Transverse colon (tissue), 4 donors: ENCODE results near the gene NLGN1. TPM values are rescaled to one million over a fixed set of nuclear protein-coding genes. Genes with fewer than 3 reads are reported as not detected.

Experiments
- DNase-seq: peaks from one replicate; pipeline ENCODE4 v3.0.0-alpha.2; 2019
- H3K27ac ChIP-seq, 4 donors: fragments of 200-600 bp; sonication (generic); 2 replicates each; pipeline ENCODE4 v1.5.1; 2016 to 2018; ENCODE audit warnings: inconsistent platforms in 4 of 4
- H3K27me3 ChIP-seq: fragments of 200-600 bp; sonication (generic); 2 replicates; pipeline ENCODE4 v1.5.1; 2017; ENCODE audit warnings: inconsistent platforms
- H3K36me3 ChIP-seq, 4 donors: fragments of 200-600 bp; sonication (generic); 2 replicates each; pipeline ENCODE4 v1.5.1; 2017 to 2019; ENCODE audit warnings: inconsistent platforms in 4 of 4
- H3K4me1 ChIP-seq, 4 donors: fragments of 200-600 bp; sonication (generic); 2 replicates each; pipeline ENCODE4 v1.5.1; 2017 to 2020; ENCODE audit warnings: inconsistent platforms in 4 of 4
- H3K4me3 ChIP-seq, 4 donors: fragments of 200-600 bp; sonication (generic); 1 replicate in 1 of 4; 2 replicates in 3 of 4; pipeline versions ENCODE4 v1.5.1 to v1.6.1; 2017 to 2019; ENCODE audit warnings: inconsistent platforms in 4 of 4
- H3K9me3 ChIP-seq, 2 donors: fragments of 200-600 bp; sonication (generic); 2 replicates each; pipeline ENCODE4 v1.5.1; 2017 to 2019; ENCODE audit warnings: inconsistent platforms in 2 of 2
- CTCF ChIP-seq, 5 experiments: fragments of 200-600 bp in 3 of 5; fragments of 450-650 bp in 2 of 5; sonication (generic) in 3 of 5; IDR thresholded peaks; 1 replicate in 2 of 5; 2 replicates in 3 of 5; pipeline ENCODE4 v1.5.1; 2016 to 2017; ENCODE audit warnings: antibody characterized with exemption in 5 of 5, inconsistent platforms in 3 of 5, mild to moderate bottlenecking in 2 of 5, moderate library complexity in 1 of 5
- EP300 ChIP-seq: sonication (generic); formaldehyde crosslinking; IDR thresholded peaks from one replicate; pipeline ENCODE4 v1.6.1; 2017; ENCODE audit warnings: antibody characterized with exemption, low read depth
- POLR2A ChIP-seq: fragments of 450-650 bp; IDR thresholded peaks from one replicate; pipeline ENCODE4 v1.6.1; 2016; ENCODE audit warnings: antibody characterized with exemption, mild to moderate bottlenecking, moderate library complexity
- POLR2AphosphoS5 ChIP-seq, 3 donors: sonication (generic); formaldehyde crosslinking; IDR thresholded peaks; one replicate each; pipeline ENCODE4 v1.6.1; 2016; ENCODE audit warnings: antibody characterized with exemption in 3 of 3
- WGBS, 2 donors: methylation state at CpG; one replicate each; pipeline ENCODE4 v1.1.5; 2018; ENCODE audit warnings: low coverage in 1 of 2; 5-methylcytosine and 5-hydroxymethylcytosine counted together
- in situ Hi-C, 4 donors: fragments of 200-750 bp; cut with MboI; loops; one replicate each; pipeline versions ENCODE4 v1.15.0 to v1.15.1; 2017; ENCODE audit warnings: low sequenced_read_pairs in 3 of 4, low pct_ligation_motif_present in 1 of 4, low pct_unique_long_range_greater_than_20kb in 1 of 4
- intact Hi-C: fragments of 100-400 bp; cut with DNase I; formaldehyde crosslinking; loops from one replicate; pipeline ENCODE4 v1.15.1; 2023; ENCODE audit warnings: low total_unique reads
- total RNA-seq, 4 donors: library from RNA; depleted of rRNA; stranded (reverse); fragments of >200 nt; gene quantifications; one replicate each; pipeline ENCODE4 v1.1.0, GENCODE V29; 2016

The NLGN1 gene
- total RNA-seq, 4 donors from 2014 or later, result 0.40 to 5.2 (median 1.9) TPM; not detected in 1

DNA sequence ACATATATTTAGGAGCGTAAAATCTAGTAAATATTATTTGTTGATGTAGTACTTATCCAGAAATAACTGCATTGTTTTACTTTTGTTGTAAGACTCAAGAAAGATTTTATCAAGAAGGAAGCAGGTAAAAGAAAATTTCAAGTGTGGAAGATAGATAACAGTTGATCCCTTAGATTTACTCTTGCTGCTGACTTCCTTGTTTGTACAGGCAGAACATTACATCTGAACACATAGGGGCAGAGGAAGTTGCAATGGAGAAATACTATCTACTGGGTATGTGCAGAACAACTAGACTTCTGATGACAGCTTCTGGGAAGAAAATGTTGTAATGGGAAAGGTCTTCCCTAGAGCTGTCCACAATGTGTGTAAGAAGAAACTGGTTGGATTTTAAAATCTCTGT is 350.6 kb downstream of the NLGN1 start:
- no peaks in the 10 kb centered on the region for H3K36me3 ChIP-seq
- in situ Hi-C loops, result no loop called here
- TF ChIP-seq POLR2A (no peak), POLR2AphosphoS5 (IDR thresholded peaks at IDR 0.05) (no peak), EP300 (no peak), CTCF (IDR thresholded peaks at IDR 0.05) (no peak)
- DNase-seq, result no peak
- H3K4me1 ChIP-seq, result no peaks in the 10 kb centered on the region
- 75 to 88% methylated on average over 1 of the region's 1 CpG for WGBS, 2 donors
- H3K9me3 ChIP-seq, result no peaks in the 10 kb centered on the region
- intact Hi-C loops, result no loop called here
- H3K4me3 ChIP-seq, result no peak overlapping the region
- H3K27me3 ChIP-seq, result no peaks in the 10 kb centered on the region
- no peak overlapping the region for H3K27ac ChIP-seq

- no peaks in the 10 kb centered on the region for H3K9me3 ChIP-seq
- no peaks in the 10 kb centered on the region for H3K36me3 ChIP-seq
- 33 to 43% methylated on average over 2 of the region's 2 CpGs for WGBS, 2 donors
- in situ Hi-C loops, result no loop called here
- DNase-seq, result no peak
- H3K27ac ChIP-seq, result no peak overlapping the region
- TF ChIP-seq POLR2A (no peak), POLR2AphosphoS5 (IDR thresholded peaks at IDR 0.05) (no peak), EP300 (no peak), CTCF (IDR thresholded peaks at IDR 0.05) (no peak)
- H3K4me1 ChIP-seq, result no peaks in the 10 kb centered on the region
- intact Hi-C loops, result no loop called here
- no peak overlapping the region for H3K4me3 ChIP-seq
- H3K27me3 ChIP-seq, result no peaks in the 10 kb centered on the region
Observed at GRCh38 chr3:173750095-173750494, 352.6 kb downstream of the NLGN1 start.

DNA sequence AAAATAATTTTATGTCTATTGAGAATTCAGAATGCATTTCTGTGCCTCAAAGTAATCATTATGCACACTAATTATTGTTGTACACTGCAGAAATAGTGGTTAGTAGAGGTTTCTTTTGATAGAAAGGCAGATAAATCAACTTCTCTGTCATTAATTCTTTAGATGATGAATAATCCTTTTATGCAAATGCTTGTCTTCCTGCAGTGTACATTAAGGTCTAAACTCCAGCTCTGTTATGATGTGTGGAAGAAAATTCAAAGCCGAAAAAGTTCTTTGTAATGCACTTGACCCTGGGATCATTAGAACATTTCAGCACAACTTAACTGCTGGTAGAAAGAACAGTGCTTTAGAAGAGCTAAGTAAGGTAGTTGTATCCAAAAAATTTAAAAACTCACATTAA is 353.0 kb downstream of the NLGN1 start:
- WGBS, 2 donors, result 73 to 83% methylated on average over 1 of the region's 1 CpG
- Histone ChIP-seq H3K27ac (no peak overlapping the region), H3K4me3 (no peak overlapping the region), H3K36me3 (no peaks in the 10 kb centered on the region), H3K9me3 (no peaks in the 10 kb centered on the region), H3K27me3 (no peaks in the 10 kb centered on the region), H3K4me1 (no peaks in the 10 kb centered on the region)
- in situ Hi-C loops, result no loop called here
- no peak for DNase-seq
- intact Hi-C loops, result no loop called here
- TF ChIP-seq CTCF (IDR thresholded peaks at IDR 0.05) (no peak), POLR2A (no peak), EP300 (no peak), POLR2AphosphoS5 (IDR thresholded peaks at IDR 0.05) (no peak)

GRCh38 chr3:173753593-173753992 is 356.0 kb downstream of the NLGN1 start:
- intact Hi-C loops (no loop called here), in situ Hi-C loops (no loop called here)
- Histone ChIP-seq H3K4me1 (no peaks in the 10 kb centered on the region), H3K27ac (no peak overlapping the region), H3K4me3 (no peak overlapping the region), H3K36me3 (no peaks in the 10 kb centered on the region), H3K9me3 (no peaks in the 10 kb centered on the region), H3K27me3 (no peaks in the 10 kb centered on the region)
- no peak for DNase-seq
- no peak for TF ChIP-seq CTCF (IDR thresholded peaks at IDR 0.05)
- TF ChIP-seq POLR2A, result no peak
- TF ChIP-seq EP300, result no peak
- TF ChIP-seq POLR2AphosphoS5 (IDR thresholded peaks at IDR 0.05), result no peak
